WTC11 (cell line): Measurements from ENCODE around the gene SEC16A.

Experiments
- IRF2 ChIP-seq: sonication (generic); formaldehyde crosslinking; IDR thresholded peaks from 2 replicates; pipeline ENCODE4 v1.8.0; 2022; ENCODE audit warnings: low read depth, missing genetic modification reagents, borderline replicate concordance
- NFE2L1 ChIP-seq: sonication (generic); formaldehyde crosslinking; IDR thresholded peaks from 2 replicates; pipeline ENCODE4 v1.8.1; 2023; ENCODE audit warnings: missing genetic modification reagents
- SP1 ChIP-seq: sonication (generic); formaldehyde crosslinking; conservative IDR thresholded peaks from 2 replicates; pipeline ENCODE4 v1.8.1; 2022; ENCODE audit warnings: missing genetic modification reagents
- TF ChIP-seq, protein P1 (sequence below): fragments of 200-600 bp; IDR thresholded peaks from 2 replicates; pipeline ENCODE4 v1.8.0; 2022; ENCODE audit warnings: antibody characterized with exemption
- TF ChIP-seq, protein P2 (sequence below): sonication (generic); formaldehyde crosslinking; IDR thresholded peaks from 2 replicates; pipeline ENCODE4 v1.8.1; 2022; ENCODE audit warnings: low read depth, missing genetic modification reagents, borderline replicate concordance
- TF ChIP-seq, protein P3 (sequence below): sonication (generic); formaldehyde crosslinking; IDR thresholded peaks from 2 replicates; pipeline ENCODE4 v1.8.1; 2023; ENCODE audit warnings: mild to moderate bottlenecking, missing genetic modification reagents

DNA sequence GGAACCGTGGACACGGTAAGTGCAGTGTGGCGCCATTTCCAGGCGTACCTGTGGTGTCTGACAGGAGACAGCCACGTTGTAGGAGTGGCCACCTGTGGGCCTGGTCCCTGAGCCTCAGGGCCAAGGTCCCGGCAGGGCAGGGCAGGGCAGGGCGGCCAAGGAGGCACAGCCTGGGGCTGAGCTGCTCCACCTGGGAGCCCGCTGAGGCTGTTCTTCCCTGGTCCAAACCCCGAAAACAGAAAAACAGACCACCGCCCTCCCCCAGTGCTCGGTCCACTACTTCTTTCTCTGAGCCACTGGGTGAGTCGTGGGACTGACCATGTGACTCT, 63.8 kb downstream of the SEC16A start:
- TF ChIP-seq SP1 (CRISPR knock-in tag), result no peak
- TF ChIP-seq, protein P1, sequence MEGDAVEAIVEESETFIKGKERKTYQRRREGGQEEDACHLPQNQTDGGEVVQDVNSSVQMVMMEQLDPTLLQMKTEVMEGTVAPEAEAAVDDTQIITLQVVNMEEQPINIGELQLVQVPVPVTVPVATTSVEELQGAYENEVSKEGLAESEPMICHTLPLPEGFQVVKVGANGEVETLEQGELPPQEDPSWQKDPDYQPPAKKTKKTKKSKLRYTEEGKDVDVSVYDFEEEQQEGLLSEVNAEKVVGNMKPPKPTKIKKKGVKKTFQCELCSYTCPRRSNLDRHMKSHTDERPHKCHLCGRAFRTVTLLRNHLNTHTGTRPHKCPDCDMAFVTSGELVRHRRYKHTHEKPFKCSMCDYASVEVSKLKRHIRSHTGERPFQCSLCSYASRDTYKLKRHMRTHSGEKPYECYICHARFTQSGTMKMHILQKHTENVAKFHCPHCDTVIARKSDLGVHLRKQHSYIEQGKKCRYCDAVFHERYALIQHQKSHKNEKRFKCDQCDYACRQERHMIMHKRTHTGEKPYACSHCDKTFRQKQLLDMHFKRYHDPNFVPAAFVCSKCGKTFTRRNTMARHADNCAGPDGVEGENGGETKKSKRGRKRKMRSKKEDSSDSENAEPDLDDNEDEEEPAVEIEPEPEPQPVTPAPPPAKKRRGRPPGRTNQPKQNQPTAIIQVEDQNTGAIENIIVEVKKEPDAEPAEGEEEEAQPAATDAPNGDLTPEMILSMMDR, result no peak
- no peak for TF ChIP-seq IRF2 (CRISPR knock-in tag)
- TF ChIP-seq NFE2L1 (CRISPR knock-in tag), result no peak
- TF ChIP-seq, protein P2, sequence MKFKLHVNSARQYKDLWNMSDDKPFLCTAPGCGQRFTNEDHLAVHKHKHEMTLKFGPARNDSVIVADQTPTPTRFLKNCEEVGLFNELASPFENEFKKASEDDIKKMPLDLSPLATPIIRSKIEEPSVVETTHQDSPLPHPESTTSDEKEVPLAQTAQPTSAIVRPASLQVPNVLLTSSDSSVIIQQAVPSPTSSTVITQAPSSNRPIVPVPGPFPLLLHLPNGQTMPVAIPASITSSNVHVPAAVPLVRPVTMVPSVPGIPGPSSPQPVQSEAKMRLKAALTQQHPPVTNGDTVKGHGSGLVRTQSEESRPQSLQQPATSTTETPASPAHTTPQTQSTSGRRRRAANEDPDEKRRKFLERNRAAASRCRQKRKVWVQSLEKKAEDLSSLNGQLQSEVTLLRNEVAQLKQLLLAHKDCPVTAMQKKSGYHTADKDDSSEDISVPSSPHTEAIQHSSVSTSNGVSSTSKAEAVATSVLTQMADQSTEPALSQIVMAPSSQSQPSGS, result no peak
- TF ChIP-seq, protein P3, sequence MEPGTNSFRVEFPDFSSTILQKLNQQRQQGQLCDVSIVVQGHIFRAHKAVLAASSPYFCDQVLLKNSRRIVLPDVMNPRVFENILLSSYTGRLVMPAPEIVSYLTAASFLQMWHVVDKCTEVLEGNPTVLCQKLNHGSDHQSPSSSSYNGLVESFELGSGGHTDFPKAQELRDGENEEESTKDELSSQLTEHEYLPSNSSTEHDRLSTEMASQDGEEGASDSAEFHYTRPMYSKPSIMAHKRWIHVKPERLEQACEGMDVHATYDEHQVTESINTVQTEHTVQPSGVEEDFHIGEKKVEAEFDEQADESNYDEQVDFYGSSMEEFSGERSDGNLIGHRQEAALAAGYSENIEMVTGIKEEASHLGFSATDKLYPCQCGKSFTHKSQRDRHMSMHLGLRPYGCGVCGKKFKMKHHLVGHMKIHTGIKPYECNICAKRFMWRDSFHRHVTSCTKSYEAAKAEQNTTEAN (CRISPR knock-in tag), result no peak
